ENCODE results near the gene RAB15. TPM values are rescaled to one million over a fixed set of nuclear protein-coding genes. Genes with fewer than 3 reads are reported as not detected.

RAB15 gene
- total RNA-seq, 1 donor from 2014 or later: 36.3 TPM

DNA sequence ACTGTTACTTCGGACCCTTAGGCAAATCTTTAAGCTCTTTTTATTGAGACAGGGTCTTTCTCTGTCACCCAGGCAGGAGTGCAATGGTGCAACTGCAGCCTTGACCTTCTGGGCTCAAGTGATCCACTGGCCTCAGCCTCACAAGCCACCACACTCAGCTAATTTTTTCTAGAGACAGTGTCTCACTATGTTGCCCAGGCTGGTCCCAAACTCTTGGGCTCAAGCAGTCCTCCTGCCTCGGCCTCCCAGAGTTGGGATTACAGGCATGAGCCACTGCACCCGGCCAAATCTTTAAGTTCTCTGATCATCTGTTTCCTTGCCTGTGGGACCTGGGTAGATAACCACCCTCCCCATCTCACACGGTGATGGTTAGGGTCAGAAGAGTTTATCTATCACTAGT, 27.3 kb downstream of the RAB15 start:
- TF ChIP-seq, protein P1, sequence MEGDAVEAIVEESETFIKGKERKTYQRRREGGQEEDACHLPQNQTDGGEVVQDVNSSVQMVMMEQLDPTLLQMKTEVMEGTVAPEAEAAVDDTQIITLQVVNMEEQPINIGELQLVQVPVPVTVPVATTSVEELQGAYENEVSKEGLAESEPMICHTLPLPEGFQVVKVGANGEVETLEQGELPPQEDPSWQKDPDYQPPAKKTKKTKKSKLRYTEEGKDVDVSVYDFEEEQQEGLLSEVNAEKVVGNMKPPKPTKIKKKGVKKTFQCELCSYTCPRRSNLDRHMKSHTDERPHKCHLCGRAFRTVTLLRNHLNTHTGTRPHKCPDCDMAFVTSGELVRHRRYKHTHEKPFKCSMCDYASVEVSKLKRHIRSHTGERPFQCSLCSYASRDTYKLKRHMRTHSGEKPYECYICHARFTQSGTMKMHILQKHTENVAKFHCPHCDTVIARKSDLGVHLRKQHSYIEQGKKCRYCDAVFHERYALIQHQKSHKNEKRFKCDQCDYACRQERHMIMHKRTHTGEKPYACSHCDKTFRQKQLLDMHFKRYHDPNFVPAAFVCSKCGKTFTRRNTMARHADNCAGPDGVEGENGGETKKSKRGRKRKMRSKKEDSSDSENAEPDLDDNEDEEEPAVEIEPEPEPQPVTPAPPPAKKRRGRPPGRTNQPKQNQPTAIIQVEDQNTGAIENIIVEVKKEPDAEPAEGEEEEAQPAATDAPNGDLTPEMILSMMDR (IDR thresholded peaks at IDR 0.05; ENCODE audit: insufficient read depth, low read depth, low read length): no peak
- TF ChIP-seq EZH2 (IDR thresholded peaks at IDR 0.05; ENCODE audit: insufficient read depth, low read length): no peak
- Mint-ChIP-seq H3K36me3 (ENCODE audit: low read depth, unreplicated experiment) (peaks cover 28% of the 10 kb centered on the region), H3K9me3 (ENCODE audit: unreplicated experiment) (no peaks in the 10 kb centered on the region), H3K4me1 (ENCODE audit: low read depth, unreplicated experiment) (no peaks in the 10 kb centered on the region), H3K4me3 (ENCODE audit: unreplicated experiment) (no peak overlapping the region), H3K27me3 (ENCODE audit: low read depth, unreplicated experiment) (no peaks in the 10 kb centered on the region), H3K27ac (ENCODE audit: unreplicated experiment) (no peak overlapping the region)
- H3K79me2 ChIP-seq (ENCODE audit: insufficient read depth, low read length): no peaks in the 10 kb centered on the region
- H3K27me3 ChIP-seq (ENCODE audit: insufficient read depth, low read length): no peaks in the 10 kb centered on the region
- no peak overlapping the region for H3K4me2 ChIP-seq (ENCODE audit: low read length)
- H3K27ac ChIP-seq (ENCODE audit: low read depth, low read length): no peak overlapping the region
- H3K9me3 ChIP-seq (ENCODE audit: insufficient read depth, low read depth, low read length): no peaks in the 10 kb centered on the region
- H3K36me3 ChIP-seq (ENCODE audit: insufficient read depth, low read length): no peaks in the 10 kb centered on the region
- FAIRE-seq (no peak), DNase-seq (ENCODE audit: low read depth) (no peak)
- no peaks in the 10 kb centered on the region for H3K4me1 ChIP-seq (ENCODE audit: insufficient read depth, low read length)
- H4K20me1 ChIP-seq (ENCODE audit: insufficient read depth, low read length): no peaks in the 10 kb centered on the region
- H3K4me3 ChIP-seq (ENCODE audit: insufficient read depth, low read depth, low read length): no peak overlapping the region
- H2AFZ ChIP-seq (ENCODE audit: low read depth, low read length): no peak overlapping the region
- no peak overlapping the region for H3K9ac ChIP-seq (ENCODE audit: low read length)

DNA sequence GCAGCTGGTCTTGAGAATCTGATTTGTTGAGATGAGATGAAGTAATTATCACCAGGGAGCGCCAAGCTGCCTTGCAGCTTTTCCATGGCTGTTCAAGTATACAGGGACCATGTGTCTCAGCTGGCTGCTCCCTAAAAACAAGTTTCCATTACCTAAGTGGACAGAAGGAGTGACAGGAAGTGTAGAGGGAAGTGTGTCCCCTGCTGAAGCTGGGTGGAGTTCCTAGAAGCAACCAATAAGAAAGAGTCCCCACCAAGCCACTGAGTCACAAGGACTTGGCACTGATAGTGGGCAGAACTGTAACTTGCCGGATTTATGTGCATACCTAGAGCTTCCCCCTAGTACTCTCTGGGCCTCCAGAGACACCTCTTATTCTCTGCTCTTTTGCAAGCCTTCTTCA, 28.1 kb downstream of the RAB15 start:
- peak overlapping the region; percentile 62 for H3K27ac Mint-ChIP-seq (ENCODE audit: unreplicated experiment)
- DNase-seq (ENCODE audit: low read depth): no peak

DNA sequence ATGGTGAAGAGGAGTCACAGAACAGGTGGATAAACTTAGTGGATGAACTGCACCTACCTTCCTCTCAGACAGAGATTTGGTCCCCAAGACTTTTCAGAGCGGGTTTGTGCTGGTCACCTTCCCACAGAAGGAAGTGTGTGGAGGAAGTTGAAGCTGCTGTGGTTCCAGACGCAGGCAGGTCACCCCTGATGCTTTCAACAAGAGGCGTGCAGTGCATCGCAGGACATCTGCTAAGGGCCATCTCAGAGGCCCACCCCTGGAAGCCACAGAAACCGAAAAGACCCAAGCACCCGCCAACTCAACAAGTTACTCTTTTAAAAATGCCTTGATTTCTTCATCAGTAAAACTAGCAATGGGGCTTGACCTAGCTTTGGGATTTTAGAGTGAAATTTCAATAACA, 28.6 kb downstream of the RAB15 start:
- peaks cover 28% of the 10 kb centered on the region for H3K36me3 Mint-ChIP-seq (ENCODE audit: low read depth, unreplicated experiment)

More for the DNA sequence above, 28.1 kb downstream of the RAB15 start:
- no peaks in the 10 kb centered on the region for H3K27me3 Mint-ChIP-seq (ENCODE audit: low read depth, unreplicated experiment)
- H3K4me3 Mint-ChIP-seq (ENCODE audit: unreplicated experiment): no peak overlapping the region
- peaks cover 5% of the 10 kb centered on the region for H4K20me1 ChIP-seq (ENCODE audit: insufficient read depth, low read length)
- peaks cover 31% of the 10 kb centered on the region for H3K36me3 Mint-ChIP-seq (ENCODE audit: low read depth, unreplicated experiment)
- H3K9me3 Mint-ChIP-seq (ENCODE audit: unreplicated experiment): no peaks in the 10 kb centered on the region
- H2AFZ ChIP-seq (ENCODE audit: low read depth, low read length): no peak overlapping the region
- no peaks in the 10 kb centered on the region for H3K27me3 ChIP-seq (ENCODE audit: insufficient read depth, low read length)
- H3K9ac ChIP-seq (ENCODE audit: low read length): no peak overlapping the region
- no peak for TF ChIP-seq EZH2 (IDR thresholded peaks at IDR 0.05; ENCODE audit: insufficient read depth, low read length)
- TF ChIP-seq, protein P1 (IDR thresholded peaks at IDR 0.05; ENCODE audit: insufficient read depth, low read depth, low read length): no peak
- no peaks in the 10 kb centered on the region for H3K4me1 ChIP-seq (ENCODE audit: insufficient read depth, low read length)
- no peak for FAIRE-seq
- H3K4me2 ChIP-seq (ENCODE audit: low read length): no peak overlapping the region
- no peaks in the 10 kb centered on the region for H3K79me2 ChIP-seq (ENCODE audit: insufficient read depth, low read length)
- H3K27ac ChIP-seq (ENCODE audit: low read depth, low read length): no peak overlapping the region
- H3K4me1 Mint-ChIP-seq (ENCODE audit: low read depth, unreplicated experiment): no peaks in the 10 kb centered on the region
- no peaks in the 10 kb centered on the region for H3K9me3 ChIP-seq (ENCODE audit: insufficient read depth, low read depth, low read length)
- no peak overlapping the region for H3K4me3 ChIP-seq (ENCODE audit: insufficient read depth, low read depth, low read length)
- no peaks in the 10 kb centered on the region for H3K36me3 ChIP-seq (ENCODE audit: insufficient read depth, low read length)

More for the DNA sequence above, 28.6 kb downstream of the RAB15 start:
- no peak overlapping the region for H3K9ac ChIP-seq (ENCODE audit: low read length)
- no peaks in the 10 kb centered on the region for H3K79me2 ChIP-seq (ENCODE audit: insufficient read depth, low read length)
- no peak overlapping the region for H3K27ac ChIP-seq (ENCODE audit: low read depth, low read length)
- no peaks in the 10 kb centered on the region for H3K27me3 Mint-ChIP-seq (ENCODE audit: low read depth, unreplicated experiment)
- no peak overlapping the region for H3K4me3 ChIP-seq (ENCODE audit: insufficient read depth, low read depth, low read length)
- H3K27ac Mint-ChIP-seq (ENCODE audit: unreplicated experiment): peak overlapping the region; percentile 18
- DNase-seq (ENCODE audit: low read depth) (no peak), FAIRE-seq (no peak)
- no peaks in the 10 kb centered on the region for H3K36me3 ChIP-seq (ENCODE audit: insufficient read depth, low read length)
- no peak overlapping the region for H2AFZ ChIP-seq (ENCODE audit: low read depth, low read length)
- no peaks in the 10 kb centered on the region for H3K9me3 ChIP-seq (ENCODE audit: insufficient read depth, low read depth, low read length)
- H4K20me1 ChIP-seq (ENCODE audit: insufficient read depth, low read length): peaks cover 10% of the 10 kb centered on the region
- no peak overlapping the region for H3K4me2 ChIP-seq (ENCODE audit: low read length)
- H3K4me3 Mint-ChIP-seq (ENCODE audit: unreplicated experiment): no peak overlapping the region
- H3K4me1 Mint-ChIP-seq (ENCODE audit: low read depth, unreplicated experiment): peaks cover 2% of the 10 kb centered on the region
- no peaks in the 10 kb centered on the region for H3K9me3 Mint-ChIP-seq (ENCODE audit: unreplicated experiment)
- no peak for TF ChIP-seq EZH2 (IDR thresholded peaks at IDR 0.05; ENCODE audit: insufficient read depth, low read length)
- TF ChIP-seq, protein P1 (IDR thresholded peaks at IDR 0.05; ENCODE audit: insufficient read depth, low read depth, low read length): no peak
- H3K4me1 ChIP-seq (ENCODE audit: insufficient read depth, low read length): no peaks in the 10 kb centered on the region
- no peaks in the 10 kb centered on the region for H3K27me3 ChIP-seq (ENCODE audit: insufficient read depth, low read length)

All from astrocyte (in vitro differentiated cells and primary cell).